ENCODE results near the gene TRIM46. TPM values are rescaled to one million over a fixed set of nuclear protein-coding genes. Genes with fewer than 3 reads are reported as not detected.

Gene TRIM46
- total and polyA plus RNA-seq, 2 of the 13 experiments (the other 11 are each of a cell fraction or from before 2014, with no cell fraction given): 0.04 to 0.09 TPM

- no peak for TF ChIP-seq ZNF513 (CRISPR knock-in tag; conservative IDR thresholded peaks at IDR 0.05)
- TF ChIP-seq ZMAT3 (CRISPR knock-in tag; conservative IDR thresholded peaks at IDR 0.05): peak; percentile 20; the same call in 1 of the 2 replicates
- TF ChIP-seq MTERF4 (CRISPR knock-in tag; IDR thresholded peaks at IDR 0.05): peak; percentile 85; the same call in 1 of the 2 replicates
- TF ChIP-seq REXO4 (CRISPR knock-in tag; IDR thresholded peaks at IDR 0.05; ENCODE audit: borderline replicate concordance): no peak
- TF ChIP-seq ZNF143 (CRISPR knock-in tag; IDR thresholded peaks at IDR 0.05): 0 out of 2 replicates have a peak, but pooled peaks have one; percentile 9
- TF ChIP-seq MTF1 (CRISPR knock-in tag; IDR thresholded peaks at IDR 0.05): no peak; the same call in 1 of the 2 replicates
- TF ChIP-seq ATF7-NPFF (CRISPR knock-in tag; IDR thresholded peaks at IDR 0.05; ENCODE audit: low read depth): 0 out of 2 replicates have a peak, but pooled peaks have one; percentile 14
- no peak for TF ChIP-seq ZSCAN9 (CRISPR knock-in tag; IDR thresholded peaks at IDR 0.05; ENCODE audit: borderline replicate concordance)
- TF ChIP-seq GABPB1 (CRISPR knock-in tag; IDR thresholded peaks at IDR 0.05): no peak
- peak; percentile 23; the same call in 1 of the 2 replicates for TF ChIP-seq KLF6 (CRISPR knock-in tag; IDR thresholded peaks at IDR 0.05)
- TF ChIP-seq SRY (CRISPR knock-in tag; IDR thresholded peaks at IDR 0.05): peak; percentile 24; the same call in 1 of the 2 replicates
- no peak for TF ChIP-seq HIVEP1 (CRISPR knock-in tag; IDR thresholded peaks at IDR 0.05)
- no peak for TF ChIP-seq SP140L (CRISPR knock-in tag; IDR thresholded peaks at IDR 0.05; ENCODE audit: borderline replicate concordance)
- TF ChIP-seq ZFP90 (CRISPR knock-in tag; IDR thresholded peaks at IDR 0.05; ENCODE audit: borderline replicate concordance): no peak; the same call in 1 of the 2 replicates
- peak; percentile 11; the same call in 1 of the 2 replicates for TF ChIP-seq POLR2AphosphoS5 (IDR thresholded peaks at IDR 0.05; ENCODE audit: low read depth, low read length)
- no peak for TF ChIP-seq RBFOX2 (IDR thresholded peaks at IDR 0.05; ENCODE audit: low read depth, low read length)
- TF ChIP-seq KLF12 (CRISPR knock-in tag; IDR thresholded peaks at IDR 0.05; ENCODE audit: borderline replicate concordance): 0 out of 2 replicates have a peak, but pooled peaks have one; percentile 2
- TF ChIP-seq KLF13 (CRISPR knock-in tag; IDR thresholded peaks at IDR 0.05): no peak
- TF ChIP-seq KLF15 (CRISPR knock-in tag; IDR thresholded peaks at IDR 0.05; ENCODE audit: borderline replicate concordance): no peak
- no peak for TF ChIP-seq RXRB (CRISPR knock-in tag; IDR thresholded peaks at IDR 0.05; ENCODE audit: borderline replicate concordance)
- peak; percentile 19 for TF ChIP-seq TEAD3 (CRISPR knock-in tag; optimal IDR thresholded peaks at IDR 0.05; ENCODE audit: borderline replicate concordance)
- peak; percentile 24; the same call in 1 of the 2 replicates for TF ChIP-seq ZNF264 (CRISPR knock-in tag; IDR thresholded peaks at IDR 0.05)
- no peak for TF ChIP-seq ZNF101 (CRISPR knock-in tag; IDR thresholded peaks at IDR 0.05; ENCODE audit: borderline replicate concordance, low read depth)
- TF ChIP-seq ZSCAN21 (CRISPR knock-in tag; IDR thresholded peaks at IDR 0.05; ENCODE audit: borderline replicate concordance): no peak; the same call in 1 of the 2 replicates
- TF ChIP-seq ZNF691 (CRISPR knock-in tag; IDR thresholded peaks at IDR 0.05; ENCODE audit: borderline replicate concordance, low read depth): no peak
- TF ChIP-seq HES4 (CRISPR knock-in tag; IDR thresholded peaks at IDR 0.05; ENCODE audit: borderline replicate concordance): peak; percentile 4; the same call in 1 of the 2 replicates
- TF ChIP-seq TGIF2 (CRISPR knock-in tag; IDR thresholded peaks at IDR 0.05): no peak; the same call in 1 of the 2 replicates
Measured at GRCh38 chr1:155127967-155128754, 45.5 kb upstream of the TRIM46 start (continued).
